ENCODE results near the gene C16orf54. TPM values are rescaled to one million over a fixed set of nuclear protein-coding genes. Genes with fewer than 3 reads are reported as not detected.
"Not testable (repeated sequence)": the region's sequence is repeated elsewhere in the genome, so short reads cannot be mapped to it uniquely, and the experiment has no call there.

Gene C16orf54
- 89.4 TPM for total RNA-seq
- 10 to 100 TPM; 31.4 to 84.9 (median 57.2) TPM for polyA plus RNA-seq

GRCh38 chr16:29745853-29746345, at the start of gene C16orf54:
TSS of gene C16orf54 (minus strand) at chr16:29745990. CDS start at chr16:29744951, 1,039 bp downstream.
- H3K27me3 ChIP-seq (ENCODE audit: control insufficient read depth, insufficient read depth, low read length), result no peaks in the 10 kb centered on the region
- no peaks in the 10 kb centered on the region for H3K9me3 ChIP-seq (ENCODE audit: control insufficient read depth in 2 of 2, low read length in 2 of 2)
- peak within 1 kb of the TSS; percentile 99 to 100 (median 99) for H3K27ac Mint-ChIP-seq
- peaks cover 5% of the 10 kb centered on the region for H3K27me3 Mint-ChIP-seq
- peak within 1 kb of the TSS; percentile 95 for H3K27ac ChIP-seq (ENCODE audit: insufficient read depth, low read length, poor library complexity, severe bottlenecking)
- peaks cover 0 to 2% (median 0%) of the 10 kb centered on the region in 7 donors for H3K9me3 Mint-ChIP-seq
- peaks cover 34% of the 10 kb centered on the region for H3K36me3 ChIP-seq (ENCODE audit: control insufficient read depth, insufficient read depth, low read length)
- DNase-seq (peak; percentile 86 to 97 (median 96)), ATAC-seq (ENCODE audit: low read depth in 2 of 2) (peak; percentile 88 to 90)
- peaks cover 74% of the 10 kb centered on the region for H3K4me1 ChIP-seq (ENCODE audit: control insufficient read depth, insufficient read depth, low read length, poor library complexity, severe bottlenecking)
- H3K4me3 Mint-ChIP-seq, result peak within 1 kb of the TSS; percentile 89 to 99 (median 96)
- H3K4me1 Mint-ChIP-seq, result peaks cover 10 to 75% (median 44%) of the 10 kb centered on the region in 4 donors
- peaks cover 47% of the 10 kb centered on the region for H3K36me3 Mint-ChIP-seq
- H3K4me3 ChIP-seq (ENCODE audit: low read depth, low read length), result peak within 1 kb of the TSS; percentile 83

- peak overlapping the region in 1 of 3 donors; percentile 1 for H3K27ac Mint-ChIP-seq
- peak overlapping the region in 1 of 4 donors; percentile 71 for H3K4me3 Mint-ChIP-seq
- H3K27me3 Mint-ChIP-seq, result peaks cover 8% of the 10 kb centered on the region
- H3K9me3 Mint-ChIP-seq, result no peaks in the 10 kb centered on the region
- Histone ChIP-seq H3K4me3 (ENCODE audit: low read depth, low read length) (no peak overlapping the region), H3K9me3 (ENCODE audit: control insufficient read depth in 2 of 2, low read length in 2 of 2) (no peaks in the 10 kb centered on the region), H3K4me1 (ENCODE audit: control insufficient read depth, insufficient read depth, low read length, poor library complexity, severe bottlenecking) (peaks cover 36% of the 10 kb centered on the region), H3K36me3 (ENCODE audit: control insufficient read depth, insufficient read depth, low read length) (peaks cover 30% of the 10 kb centered on the region), H3K27ac (ENCODE audit: insufficient read depth, low read length, poor library complexity, severe bottlenecking) (no peak overlapping the region), H3K27me3 (ENCODE audit: control insufficient read depth, insufficient read depth, low read length) (no peaks in the 10 kb centered on the region)
- ATAC-seq (ENCODE audit: low read depth in 2 of 2), result no peak
- peaks cover 28% of the 10 kb centered on the region for H3K36me3 Mint-ChIP-seq
- DNase-seq, result no peak
- peaks cover 16 to 44% (median 33%) of the 10 kb centered on the region in 4 donors for H3K4me1 Mint-ChIP-seq
Measured at GRCh38 chr16:29794231-29794710, 48.5 kb upstream of the C16orf54 start.

GRCh38 chr16:29793153-29793552, 47.4 kb upstream of the C16orf54 start:
- H3K9me3 ChIP-seq (ENCODE audit: control insufficient read depth in 2 of 2, low read length in 2 of 2); ATAC-seq (ENCODE audit: low read depth in 2 of 2); H3K4me3 ChIP-seq (ENCODE audit: low read depth, low read length); H3K27me3 Mint-ChIP-seq; DNase-seq; H3K27me3 ChIP-seq (ENCODE audit: control insufficient read depth, insufficient read depth, low read length); H3K9me3 Mint-ChIP-seq; H3K27ac ChIP-seq (ENCODE audit: insufficient read depth, low read length, poor library complexity, severe bottlenecking): not testable (repeated sequence)
- H3K4me3 Mint-ChIP-seq, result peak overlapping the region in 3 of 4 donors; percentile 8 to 97 (median 96)
- peaks cover 36% of the 10 kb centered on the region for H3K4me1 ChIP-seq (ENCODE audit: control insufficient read depth, insufficient read depth, low read length, poor library complexity, severe bottlenecking)
- peak overlapping the region in 2 of 3 donors; percentile 68 to 81 for H3K27ac Mint-ChIP-seq
- peaks cover 16 to 47% (median 33%) of the 10 kb centered on the region in 4 donors for H3K4me1 Mint-ChIP-seq
- peaks cover 19% of the 10 kb centered on the region for H3K36me3 ChIP-seq (ENCODE audit: control insufficient read depth, insufficient read depth, low read length)
- H3K36me3 Mint-ChIP-seq, result peaks cover 18% of the 10 kb centered on the region

GRCh38 chr16:29791845-29792807, 46.3 kb upstream of the C16orf54 start:
- no peaks in the 10 kb centered on the region for H3K27me3 ChIP-seq (ENCODE audit: control insufficient read depth, insufficient read depth, low read length)
- Mint-ChIP-seq H3K9me3 (no peaks in the 10 kb centered on the region), H3K4me1 (peaks cover 16 to 47% (median 32%) of the 10 kb centered on the region in 4 donors), H3K4me3 (peak overlapping the region; percentile 96 to 100 (median 98)), H3K27ac (peak overlapping the region; percentile 91 to 98 (median 97)), H3K27me3 (peaks cover 8% of the 10 kb centered on the region), H3K36me3 (peaks cover 11% of the 10 kb centered on the region)
- peaks cover 9% of the 10 kb centered on the region for H3K36me3 ChIP-seq (ENCODE audit: control insufficient read depth, insufficient read depth, low read length)
- no peak for DNase-seq
- no peaks in the 10 kb centered on the region for H3K9me3 ChIP-seq (ENCODE audit: control insufficient read depth in 2 of 2, low read length in 2 of 2)
- H3K4me3 ChIP-seq (ENCODE audit: low read depth, low read length), result peak overlapping the region; percentile 93
- ATAC-seq (ENCODE audit: low read depth in 2 of 2), result no peak
- peaks cover 36% of the 10 kb centered on the region for H3K4me1 ChIP-seq (ENCODE audit: control insufficient read depth, insufficient read depth, low read length, poor library complexity, severe bottlenecking)
- peak overlapping the region; percentile 82 for H3K27ac ChIP-seq (ENCODE audit: insufficient read depth, low read length, poor library complexity, severe bottlenecking)

- Histone ChIP-seq H3K9me3 (ENCODE audit: control insufficient read depth in 2 of 2, low read length in 2 of 2) (no peaks in the 10 kb centered on the region), H3K36me3 (ENCODE audit: control insufficient read depth, insufficient read depth, low read length) (peaks cover 3% of the 10 kb centered on the region), H3K4me1 (ENCODE audit: control insufficient read depth, insufficient read depth, low read length, poor library complexity, severe bottlenecking) (peaks cover 36% of the 10 kb centered on the region), H3K27ac (ENCODE audit: insufficient read depth, low read length, poor library complexity, severe bottlenecking) (peak overlapping the region; percentile 82), H3K4me3 (ENCODE audit: low read depth, low read length) (peak overlapping the region; percentile 93), H3K27me3 (ENCODE audit: control insufficient read depth, insufficient read depth, low read length) (no peaks in the 10 kb centered on the region)
- peak overlapping the region; percentile 91 to 98 (median 97) for H3K27ac Mint-ChIP-seq
- ATAC-seq (ENCODE audit: low read depth in 2 of 2) (peak; percentile 0 to 2), DNase-seq (peak in 1 of 3 donors; percentile 37)
- H3K9me3 Mint-ChIP-seq, result no peaks in the 10 kb centered on the region
- peak overlapping the region; percentile 96 to 100 (median 98) for H3K4me3 Mint-ChIP-seq
- peaks cover 8% of the 10 kb centered on the region for H3K27me3 Mint-ChIP-seq
- peaks cover 6% of the 10 kb centered on the region for H3K36me3 Mint-ChIP-seq
- peaks cover 16 to 45% (median 32%) of the 10 kb centered on the region in 4 donors for H3K4me1 Mint-ChIP-seq
Measured at GRCh38 chr16:29790949-29791844, 45.4 kb upstream of the C16orf54 start.

- Histone ChIP-seq H3K36me3 (ENCODE audit: control insufficient read depth, insufficient read depth, low read length) (peaks cover 3% of the 10 kb centered on the region), H3K9me3 (ENCODE audit: control insufficient read depth in 2 of 2, low read length in 2 of 2) (no peaks in the 10 kb centered on the region), H3K27ac (ENCODE audit: insufficient read depth, low read length, poor library complexity, severe bottlenecking) (peak within 1 kb of the TSS; percentile 82), H3K27me3 (ENCODE audit: control insufficient read depth, insufficient read depth, low read length) (no peaks in the 10 kb centered on the region), H3K4me1 (ENCODE audit: control insufficient read depth, insufficient read depth, low read length, poor library complexity, severe bottlenecking) (peaks cover 40% of the 10 kb centered on the region), H3K4me3 (ENCODE audit: low read depth, low read length) (peak within 1 kb of the TSS; percentile 93)
- Mint-ChIP-seq H3K36me3 (peaks cover 6% of the 10 kb centered on the region), H3K27me3 (peaks cover 10% of the 10 kb centered on the region), H3K4me1 (peaks cover 18 to 49% (median 32%) of the 10 kb centered on the region in 4 donors), H3K4me3 (peak within 1 kb of the TSS; percentile 96 to 100 (median 98)), H3K9me3 (no peaks in the 10 kb centered on the region), H3K27ac (peak within 1 kb of the TSS; percentile 97 to 99 (median 98))
- ATAC-seq (ENCODE audit: low read depth in 2 of 2), result peak; percentile 91 to 94
- peak; percentile 100 for DNase-seq
Measured at GRCh38 chr16:29790183-29790948, 44.6 kb upstream of the C16orf54 start, which contains the start of gene KIF22. TSS of gene KIF22 (plus strand) at chr16:29790751. CDS start at chr16:29790760, 9 bp downstream.
